Stromal cell of bone marrow (primary cell): ENCODE data around the gene DST.

ENCODE experiments used
- DNase-seq: peaks from one replicate; pipeline ENCODE4 v3.0.0-alpha.2; 2012; ENCODE audit warnings: low read depth

The DST gene

DNA sequence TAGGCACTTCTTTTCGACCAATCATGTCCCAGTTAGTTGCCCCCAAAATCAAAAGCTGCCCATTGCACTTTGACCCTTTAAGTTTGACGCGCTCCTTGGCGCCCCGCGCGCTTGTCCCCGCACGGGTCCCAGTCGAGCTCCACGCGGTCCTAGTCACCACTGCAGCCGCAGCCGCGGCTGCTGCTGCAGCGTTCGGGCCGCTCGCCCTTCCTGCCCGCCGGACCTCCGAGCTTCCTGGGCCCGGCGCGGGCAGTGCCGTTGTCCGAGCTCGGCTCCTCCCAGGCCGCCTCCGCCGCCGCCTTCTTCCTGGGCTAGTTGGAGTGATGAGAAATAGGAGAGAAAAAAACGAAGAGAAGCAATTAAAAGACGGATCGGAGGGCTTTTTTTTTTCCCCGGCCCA, 209.6 kb downstream of the DST start:
- DNase-seq = no peak

DNA sequence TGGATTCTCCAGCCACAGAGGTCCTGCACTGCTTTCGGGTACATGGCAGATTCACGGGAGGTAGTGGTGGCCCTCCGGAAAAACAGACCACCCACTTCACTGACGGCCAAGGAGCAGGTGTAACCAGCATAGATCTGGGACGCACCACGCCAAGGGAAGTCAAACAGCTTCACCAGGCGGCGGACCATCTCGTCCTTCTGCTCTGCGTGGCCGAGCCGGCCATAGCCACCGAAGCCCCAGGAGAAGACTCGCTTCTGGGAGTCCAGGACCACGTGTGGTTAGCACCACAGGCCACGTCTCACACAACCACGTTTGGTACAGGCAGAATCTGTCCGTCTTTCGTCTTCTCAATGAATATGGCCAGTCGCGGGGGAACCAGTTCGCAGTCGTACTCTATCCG, 210.5 kb downstream of the DST start:
- no peak for DNase-seq

DNA sequence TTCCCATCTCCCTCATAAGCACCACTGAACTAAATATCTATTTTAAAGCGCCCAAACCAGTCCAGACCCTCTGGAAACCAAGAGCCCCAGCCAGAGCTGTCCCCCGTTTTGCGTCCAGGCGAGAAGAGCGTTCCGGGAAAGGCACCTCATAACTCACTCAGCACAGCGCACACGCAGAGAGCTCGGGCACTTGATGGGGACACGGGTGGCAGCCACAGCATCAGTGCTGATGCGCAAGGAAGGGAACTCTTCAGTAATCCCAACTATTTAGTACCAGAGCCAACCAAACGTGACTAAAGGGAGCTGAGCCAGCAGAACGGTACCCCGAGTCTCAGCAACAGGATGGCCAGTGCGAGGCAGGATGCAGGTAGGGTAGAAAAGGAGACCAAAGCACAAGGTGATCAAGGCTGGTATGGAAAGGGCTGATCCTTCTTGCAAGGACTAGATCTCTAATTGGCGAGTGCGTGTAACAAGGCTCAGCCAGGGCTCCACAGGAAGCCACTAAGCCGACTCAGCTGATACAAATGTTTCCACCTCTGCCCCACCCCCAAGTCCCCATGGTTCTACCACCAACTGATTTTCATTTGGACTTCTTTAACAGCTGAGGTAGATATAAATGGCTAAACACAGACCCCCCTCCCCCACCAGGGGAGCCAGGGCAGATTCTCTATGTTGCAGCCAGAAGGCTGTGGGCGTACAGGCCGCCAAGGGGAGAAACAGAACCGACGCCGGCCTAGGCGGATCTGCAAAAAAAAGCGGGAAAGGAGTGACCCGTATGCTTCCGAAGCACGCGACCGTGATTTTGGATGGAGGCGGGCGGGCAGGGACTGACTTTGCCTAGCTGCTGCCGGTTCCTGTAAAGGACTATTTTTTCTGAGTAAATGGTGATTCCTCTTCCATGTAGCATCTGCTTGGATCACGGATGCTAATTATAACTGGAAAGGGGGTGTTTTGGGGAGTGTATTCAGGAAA, 211.8 kb downstream of the DST start:
- no peak for DNase-seq

DNA sequence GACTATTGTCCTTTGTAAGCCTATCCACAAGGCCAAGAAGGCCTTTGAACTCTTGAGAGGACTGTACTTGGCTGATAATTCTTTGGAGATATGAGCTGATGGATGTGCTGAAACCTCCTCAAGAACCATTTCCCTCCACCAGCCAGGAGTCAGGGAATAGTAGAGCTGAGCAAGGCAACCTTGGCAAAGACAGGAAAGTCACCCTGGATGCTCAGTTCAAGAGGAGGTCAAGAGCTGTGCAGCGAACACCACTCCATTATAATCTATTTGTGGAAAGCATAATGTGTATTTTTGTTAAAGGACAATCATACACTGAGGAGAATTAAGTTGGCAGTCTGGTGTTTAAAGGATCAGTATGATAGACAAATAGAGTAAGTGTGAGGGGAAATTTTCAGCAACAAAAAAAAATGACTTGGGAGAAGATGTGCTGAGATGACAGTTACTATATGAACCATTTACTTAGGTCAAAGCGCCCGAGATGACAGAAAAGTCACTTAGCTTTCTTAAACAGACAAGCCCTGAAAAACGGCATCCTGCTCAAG, 218.1 kb downstream of the DST start:
- no peak for DNase-seq

DNA sequence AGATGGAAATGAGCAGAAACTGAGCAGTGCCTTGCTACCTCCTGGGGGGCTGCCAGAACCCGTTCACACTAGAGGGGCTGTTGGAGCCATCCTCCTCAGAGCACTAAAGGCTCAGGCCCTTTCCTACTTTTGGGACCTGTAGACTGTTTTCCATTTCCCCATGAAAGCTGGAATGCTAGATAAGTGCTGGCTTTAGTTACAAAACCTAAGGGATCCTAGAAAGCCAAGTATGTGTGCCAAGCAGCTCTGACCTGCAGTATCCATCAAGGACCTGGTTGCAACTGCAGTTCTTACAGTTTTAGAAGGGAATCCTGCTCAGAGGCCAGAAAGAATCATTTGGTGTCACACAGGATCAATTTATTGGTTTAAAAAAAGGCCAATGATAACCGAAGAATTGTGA, 218.6 kb downstream of the DST start:
- no peak for DNase-seq

DNA sequence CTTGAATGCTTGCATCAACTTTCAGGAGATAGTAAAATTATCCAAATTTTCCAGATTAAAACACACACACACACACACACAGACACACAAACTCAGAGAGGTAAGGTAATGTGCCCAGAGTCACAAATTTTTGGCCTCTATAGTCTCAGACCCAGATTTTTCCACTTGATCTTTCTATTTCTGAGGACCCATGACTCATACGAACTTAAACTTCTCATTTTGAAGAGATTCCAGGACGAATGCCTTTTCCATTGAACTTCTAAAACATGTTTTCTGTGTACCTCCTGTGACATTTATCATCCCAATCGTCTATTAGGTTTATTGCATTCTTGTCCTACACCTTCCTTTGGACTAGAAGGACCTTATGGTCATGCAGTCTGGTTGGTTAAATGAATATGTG, 222.4 kb downstream of the DST start:
- no peak for DNase-seq

DNA sequence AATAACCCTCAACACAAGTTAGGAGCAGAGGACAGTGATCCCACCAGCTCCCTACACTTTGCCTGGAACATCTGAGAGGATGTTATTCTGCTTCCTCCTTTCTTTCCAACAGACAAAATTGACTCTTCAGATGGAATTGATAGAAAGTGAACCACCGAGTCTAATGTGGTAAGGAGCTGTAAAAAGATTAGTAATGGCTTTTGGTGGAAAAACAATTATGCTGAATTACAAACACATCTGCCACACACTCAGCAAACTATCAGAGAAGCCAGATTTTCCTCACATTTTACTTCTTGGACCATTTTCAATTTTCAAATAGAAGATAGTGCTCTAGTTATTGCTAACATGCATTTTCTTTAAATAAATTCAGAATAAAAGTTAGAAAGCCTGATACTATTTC, 223.5 kb downstream of the DST start:
- DNase-seq = no peak

DNA sequence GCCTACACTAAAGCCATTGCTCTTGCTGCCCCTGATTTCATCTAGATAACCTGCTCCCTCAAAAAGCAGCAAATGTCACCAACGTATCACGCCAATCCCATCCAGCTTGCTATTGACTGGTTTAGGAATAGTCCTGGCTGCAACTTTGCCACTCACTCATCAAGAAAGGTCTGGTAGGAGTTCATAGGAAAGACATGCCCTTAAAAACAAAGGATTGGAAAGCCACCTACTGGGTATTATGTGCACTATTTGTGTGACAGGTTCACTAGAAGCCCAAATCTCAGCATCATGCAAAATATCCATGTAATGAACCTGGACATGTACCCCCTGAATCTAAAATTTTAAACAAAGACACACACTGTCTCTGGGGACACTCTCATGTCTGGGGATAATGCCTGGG, 224.9 kb downstream of the DST start:
- no peak for DNase-seq

DNA sequence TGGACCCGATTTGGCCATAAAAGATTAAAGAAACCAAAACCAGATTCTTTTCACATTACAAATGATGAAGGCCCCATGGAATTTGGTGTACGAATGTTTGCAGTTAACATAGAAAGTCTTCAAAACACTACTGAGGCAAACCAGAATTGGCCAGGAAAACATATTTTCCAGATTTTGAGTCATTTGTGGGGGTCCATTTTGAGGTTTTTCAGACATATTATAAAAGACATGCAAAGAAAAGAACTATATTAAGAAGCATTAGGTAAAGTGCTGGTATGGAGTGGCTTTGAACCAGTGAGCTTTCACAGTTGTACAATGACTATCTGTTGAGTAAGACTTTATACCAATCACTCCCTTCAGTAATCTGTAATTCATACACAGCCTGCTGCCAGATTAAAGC, 226.4 kb downstream of the DST start:
- peak; percentile 16 for DNase-seq

DNA sequence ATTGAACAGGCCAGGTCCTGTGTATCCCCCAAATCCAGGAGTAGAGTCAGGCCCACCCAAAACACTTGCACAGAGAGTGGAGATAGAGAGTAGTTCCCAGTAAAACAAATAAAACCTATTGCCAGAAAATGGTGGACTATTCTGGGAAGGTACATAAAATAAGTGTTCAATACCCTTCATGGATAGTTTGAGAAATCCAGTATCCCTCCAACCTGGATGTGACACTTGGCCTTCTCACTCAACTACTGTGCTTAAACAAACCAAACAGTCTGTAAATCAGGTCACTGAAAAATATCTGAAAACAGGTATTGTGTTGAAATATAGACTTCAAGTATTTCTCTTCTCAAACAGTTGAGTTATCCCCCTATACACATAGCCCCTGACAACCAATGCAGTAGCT, 233.7 kb downstream of the DST start:
- DNase-seq = no peak
